ENCODE measurements around the gene TDP2. TPM values are rescaled to one million over a fixed set of nuclear protein-coding genes. Genes with fewer than 3 reads are reported as not detected.
"Not testable (repeated sequence)": the region's sequence is repeated elsewhere in the genome, so short reads cannot be mapped to it uniquely, and the experiment has no call there.

TDP2 gene
- 21.4 and 26.6 TPM in 2 replicates for total RNA-seq (2012; rRNA removed)

GRCh38 chr6:24666641-24667377, at the start of gene TDP2, which contains the start of gene ACOT13:
Gene TDP2 (minus strand): TSS chr6:24666899. CDS start chr6:24666862, 37 bp downstream.
Gene ACOT13 (plus strand): TSS chr6:24667077. CDS start chr6:24667264, 187 bp downstream.
- Histone ChIP-seq H3K36me3 (ENCODE audit: insufficient read depth, low read length) (peaks cover 18% of the 10 kb centered on the region), H3K4me3 (ENCODE audit: low read length) (peak within 1 kb of the TSS; percentile 95), H3K9ac (ENCODE audit: low read depth, low read length) (peak within 1 kb of the TSS; percentile 91), H3K9me3 (replicated peaks; ENCODE audit: low read length) (no peaks in the 10 kb centered on the region), H3K27me3 (ENCODE audit: control insufficient read depth, insufficient read depth, low read length) (no peaks in the 10 kb centered on the region), H3K4me2 (ENCODE audit: low read length) (peak within 1 kb of the TSS; percentile 97), H3K4me1 (ENCODE audit: control insufficient read depth, insufficient read depth, low read length) (peaks cover 13% of the 10 kb centered on the region)

GRCh38 chr6:24710519-24711303, 44.0 kb upstream of the TDP2 start:
- Histone ChIP-seq H3K4me1 (ENCODE audit: control insufficient read depth, insufficient read depth, low read length) (peaks cover 5% of the 10 kb centered on the region), H3K27me3 (ENCODE audit: control insufficient read depth, insufficient read depth, low read length) (no peaks in the 10 kb centered on the region), H3K4me3 (ENCODE audit: low read length) (no peak overlapping the region), H3K9me3 (replicated peaks; ENCODE audit: low read length) (no peaks in the 10 kb centered on the region), H3K4me2 (ENCODE audit: low read length) (no peak overlapping the region), H3K9ac (ENCODE audit: low read depth, low read length) (no peak overlapping the region), H3K36me3 (ENCODE audit: insufficient read depth, low read length) (peaks cover 95% of the 10 kb centered on the region)

- Histone ChIP-seq H3K27me3 (ENCODE audit: control insufficient read depth, insufficient read depth, low read length) (no peaks in the 10 kb centered on the region), H3K9me3 (replicated peaks; ENCODE audit: low read length) (no peaks in the 10 kb centered on the region), H3K9ac (ENCODE audit: low read depth, low read length) (no peak overlapping the region), H3K4me1 (ENCODE audit: control insufficient read depth, insufficient read depth, low read length) (peaks cover 4% of the 10 kb centered on the region), H3K4me2 (ENCODE audit: low read length) (no peak overlapping the region), H3K36me3 (ENCODE audit: insufficient read depth, low read length) (peaks cover 95% of the 10 kb centered on the region), H3K4me3 (ENCODE audit: low read length) (no peak overlapping the region)
These were observed 42.5 kb upstream of the TDP2 start for GRCh38 chr6:24709014-24709711.

- Histone ChIP-seq H3K4me1 (ENCODE audit: control insufficient read depth, insufficient read depth, low read length) (no peaks in the 10 kb centered on the region), H3K4me3 (ENCODE audit: low read length) (no peak overlapping the region), H3K9ac (ENCODE audit: low read depth, low read length) (no peak overlapping the region), H3K9me3 (replicated peaks; ENCODE audit: low read length) (no peaks in the 10 kb centered on the region), H3K27me3 (ENCODE audit: control insufficient read depth, insufficient read depth, low read length) (no peaks in the 10 kb centered on the region), H3K4me2 (ENCODE audit: low read length) (no peak overlapping the region), H3K36me3 (ENCODE audit: insufficient read depth, low read length) (peaks cover 95% of the 10 kb centered on the region)
These were observed 41.9 kb upstream of the TDP2 start for GRCh38 chr6:24708612-24709011.

- Histone ChIP-seq H3K9ac (ENCODE audit: low read depth, low read length) (no peak overlapping the region), H3K36me3 (ENCODE audit: insufficient read depth, low read length) (peaks cover 73% of the 10 kb centered on the region), H3K4me2 (ENCODE audit: low read length) (no peak overlapping the region), H3K4me3 (ENCODE audit: low read length) (no peak overlapping the region), H3K27me3 (ENCODE audit: control insufficient read depth, insufficient read depth, low read length) (no peaks in the 10 kb centered on the region), H3K9me3 (replicated peaks; ENCODE audit: low read length) (no peaks in the 10 kb centered on the region), H3K4me1 (ENCODE audit: control insufficient read depth, insufficient read depth, low read length) (no peaks in the 10 kb centered on the region)
These were observed 37.8 kb upstream of the TDP2 start for GRCh38 chr6:24704468-24704867.

GRCh38 chr6:24702720-24703282, 36.1 kb upstream of the TDP2 start:
- Histone ChIP-seq H3K4me2 (ENCODE audit: low read length) (no peak overlapping the region), H3K9me3 (replicated peaks; ENCODE audit: low read length) (no peaks in the 10 kb centered on the region), H3K9ac (ENCODE audit: low read depth, low read length) (no peak overlapping the region), H3K4me3 (ENCODE audit: low read length) (no peak overlapping the region), H3K27me3 (ENCODE audit: control insufficient read depth, insufficient read depth, low read length) (no peaks in the 10 kb centered on the region), H3K4me1 (ENCODE audit: control insufficient read depth, insufficient read depth, low read length) (no peaks in the 10 kb centered on the region), H3K36me3 (ENCODE audit: insufficient read depth, low read length) (peaks cover 56% of the 10 kb centered on the region)

- Histone ChIP-seq H3K36me3 (ENCODE audit: insufficient read depth, low read length) (peaks cover 27% of the 10 kb centered on the region), H3K4me3 (ENCODE audit: low read length) (no peak overlapping the region)
These were observed 33.0 kb upstream of the TDP2 start for GRCh38 chr6:24699521-24700359.

GRCh38 chr6:24696097-24696496, 29.4 kb upstream of the TDP2 start:
- Histone ChIP-seq H3K4me1 (ENCODE audit: control insufficient read depth, insufficient read depth, low read length) (no peaks in the 10 kb centered on the region), H3K9me3 (replicated peaks; ENCODE audit: low read length) (no peaks in the 10 kb centered on the region), H3K4me3 (ENCODE audit: low read length) (no peak overlapping the region), H3K9ac (ENCODE audit: low read depth, low read length) (no peak overlapping the region), H3K36me3 (ENCODE audit: insufficient read depth, low read length) (no peaks in the 10 kb centered on the region), H3K4me2 (ENCODE audit: low read length) (no peak overlapping the region), H3K27me3 (ENCODE audit: control insufficient read depth, insufficient read depth, low read length) (no peaks in the 10 kb centered on the region)

More at GRCh38 chr6:24699521-24700359, 33.0 kb upstream of the TDP2 start:
- H3K9me3 ChIP-seq (replicated peaks; ENCODE audit: low read length) = no peaks in the 10 kb centered on the region
- H3K9ac ChIP-seq (ENCODE audit: low read depth, low read length) = no peak overlapping the region
- no peaks in the 10 kb centered on the region for H3K27me3 ChIP-seq (ENCODE audit: control insufficient read depth, insufficient read depth, low read length)
- H3K4me1 ChIP-seq (ENCODE audit: control insufficient read depth, insufficient read depth, low read length) = no peaks in the 10 kb centered on the region
- no peak overlapping the region for H3K4me2 ChIP-seq (ENCODE audit: low read length)

- not testable (repeated sequence) for H3K27me3 ChIP-seq (ENCODE audit: control insufficient read depth, insufficient read depth, low read length); H3K36me3 ChIP-seq (ENCODE audit: insufficient read depth, low read length); H3K4me3 ChIP-seq (ENCODE audit: low read length); H3K9ac ChIP-seq (ENCODE audit: low read depth, low read length); H3K9me3 ChIP-seq (replicated peaks; ENCODE audit: low read length); H3K4me1 ChIP-seq (ENCODE audit: control insufficient read depth, insufficient read depth, low read length); H3K4me2 ChIP-seq (ENCODE audit: low read length)
These were observed 28.9 kb upstream of the TDP2 start for GRCh38 chr6:24695635-24696034.

GRCh38 chr6:24694198-24694597, 27.5 kb upstream of the TDP2 start:
- no peaks in the 10 kb centered on the region for H3K36me3 ChIP-seq (ENCODE audit: insufficient read depth, low read length)
- H3K27me3 ChIP-seq (ENCODE audit: control insufficient read depth, insufficient read depth, low read length) = no peaks in the 10 kb centered on the region
- H3K4me3 ChIP-seq (ENCODE audit: low read length) = no peak overlapping the region
- H3K9ac ChIP-seq (ENCODE audit: low read depth, low read length) = no peak overlapping the region
- peaks cover 6% of the 10 kb centered on the region for H3K4me1 ChIP-seq (ENCODE audit: control insufficient read depth, insufficient read depth, low read length)
- H3K9me3 ChIP-seq (replicated peaks; ENCODE audit: low read length) = no peaks in the 10 kb centered on the region
- H3K4me2 ChIP-seq (ENCODE audit: low read length) = no peak overlapping the region
